HepG2 (cell line): Measurements from ENCODE around the gene SPATA46.

Experiments
- CTCF ChIP-seq: sonication (generic); formaldehyde crosslinking; IDR thresholded peaks from 2 replicates; pipeline ENCODE4 v1.5.0; 2020; ENCODE audit warnings: mild to moderate bottlenecking, missing genetic modification reagents, moderate library complexity
- EZH2 ChIP-seq: conservative IDR thresholded peaks from 2 replicates; pipeline ENCODE4 v1.6.1; 2012; ENCODE audit warnings: mild to moderate bottlenecking, low read depth, low read length, moderate library complexity
- FOXP4 ChIP-seq: sonication (generic); formaldehyde crosslinking; IDR thresholded peaks from 2 replicates; pipeline ENCODE4 v1.4.0; 2020; ENCODE audit warnings: missing genetic modification reagents
- GLMP ChIP-seq: sonication (generic); formaldehyde crosslinking; IDR thresholded peaks from 2 replicates; pipeline ENCODE4 v1.9.0; 2021; ENCODE audit warnings: missing genetic modification reagents, mild to moderate bottlenecking, borderline replicate concordance
- KLF6 ChIP-seq: IDR thresholded peaks from 2 replicates; pipeline ENCODE4 v1.8.0; 2016; ENCODE audit warnings: missing biosample characterization, missing genetic modification reagents
- NFE2L1 ChIP-seq: sonication (generic); formaldehyde crosslinking; IDR thresholded peaks from 2 replicates; pipeline ENCODE4 v1.4.0; 2020; ENCODE audit warnings: missing genetic modification reagents, mild to moderate bottlenecking, borderline replicate concordance
- POLR2AphosphoS5 ChIP-seq: IDR thresholded peaks from 2 replicates; pipeline ENCODE4 v1.6.1; 2012; ENCODE audit warnings: low read depth, low read length
- SETDB1 ChIP-seq: sonication (generic); formaldehyde crosslinking; IDR thresholded peaks from 2 replicates; pipeline ENCODE4 v1.5.1; 2020; ENCODE audit warnings: missing genetic modification reagents, mild to moderate bottlenecking, borderline replicate concordance
- SP1 ChIP-seq, 2 experiments: fragments of 450-650 bp in 1 of 2; sonication (generic) in 1 of 2; formaldehyde crosslinking in 1 of 2; IDR thresholded peaks; 2 replicates each; pipeline versions ENCODE4 v1.4.0 to v1.6.1; 2016 to 2020; ENCODE audit warnings: missing genetic modification reagents in 1 of 2
- YY1 ChIP-seq: IDR thresholded peaks from 2 replicates; pipeline ENCODE4 v1.6.1; 2011; ENCODE audit warnings: low read length, low read depth, moderate library complexity, mild to moderate bottlenecking; ENCODE audit not compliant: insufficient read depth, insufficient replicate concordance
- TF ChIP-seq, protein P1 (sequence below): sonication (generic); formaldehyde crosslinking; IDR thresholded peaks from 2 replicates; pipeline ENCODE4 v1.4.0; 2020; ENCODE audit warnings: missing genetic modification reagents
- TF ChIP-seq, protein P2 (sequence below): sonication (generic); formaldehyde crosslinking; conservative IDR thresholded peaks from 2 replicates; pipeline ENCODE4 v1.4.0; 2020; ENCODE audit warnings: missing genetic modification reagents

DNA sequence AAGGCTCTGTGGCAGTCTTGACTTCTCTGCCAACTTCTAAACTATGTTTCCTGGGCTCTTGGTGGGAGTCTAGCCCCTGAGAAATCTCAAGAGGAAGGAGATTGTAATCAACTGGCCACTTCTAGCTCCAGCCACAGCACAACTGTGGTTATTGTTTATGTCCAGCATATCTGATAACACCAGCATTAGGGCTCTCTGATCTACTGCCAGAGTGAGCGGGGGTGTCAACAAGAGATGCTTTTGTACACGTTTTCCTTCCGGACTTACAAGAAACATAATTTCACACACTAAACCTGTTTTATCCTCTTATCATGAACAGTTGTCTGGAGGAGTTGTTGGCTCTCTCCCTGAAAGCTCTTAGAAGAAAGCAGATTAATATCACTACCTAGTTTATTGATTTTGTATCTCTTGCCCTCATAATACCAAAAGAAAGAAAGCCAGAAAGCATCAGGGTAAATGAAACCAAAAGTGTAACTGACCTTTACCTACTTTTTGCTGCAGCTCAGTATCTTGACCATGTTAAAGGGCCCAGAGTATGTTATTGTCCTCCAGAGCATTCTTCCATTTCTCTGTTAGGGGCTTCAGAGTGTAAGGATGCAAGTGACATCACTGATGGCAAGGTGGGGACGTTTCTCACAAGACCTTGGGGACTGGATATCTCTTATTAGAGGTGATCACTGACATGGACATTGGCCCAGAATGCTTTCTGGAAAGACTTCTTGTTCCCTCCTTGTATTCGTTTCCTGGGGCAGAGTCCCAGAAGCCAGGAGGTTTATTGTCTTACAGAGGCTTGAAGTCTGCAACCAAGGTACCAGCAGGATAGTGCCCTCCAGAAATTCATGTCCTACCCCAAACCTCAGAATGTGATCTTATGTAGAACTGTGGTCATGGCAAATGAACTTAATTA is 44.9 kb upstream of the SPATA46 start:
- TF ChIP-seq EZH2 (no peak), SETDB1 (no peak), GLMP (CRISPR knock-in tag) (no peak), KLF6 (no peak), CTCF (CRISPR knock-in tag) (no peak), POLR2AphosphoS5 (no peak), FOXP4 (CRISPR knock-in tag) (no peak), YY1 (no peak), NFE2L1 (CRISPR knock-in tag) (no peak), SP1 (IDR thresholded peaks at IDR 0.05) (no peak), SP1 (CRISPR knock-in tag; IDR thresholded peaks at IDR 0.05) (no peak)
- TF ChIP-seq, protein P1, sequence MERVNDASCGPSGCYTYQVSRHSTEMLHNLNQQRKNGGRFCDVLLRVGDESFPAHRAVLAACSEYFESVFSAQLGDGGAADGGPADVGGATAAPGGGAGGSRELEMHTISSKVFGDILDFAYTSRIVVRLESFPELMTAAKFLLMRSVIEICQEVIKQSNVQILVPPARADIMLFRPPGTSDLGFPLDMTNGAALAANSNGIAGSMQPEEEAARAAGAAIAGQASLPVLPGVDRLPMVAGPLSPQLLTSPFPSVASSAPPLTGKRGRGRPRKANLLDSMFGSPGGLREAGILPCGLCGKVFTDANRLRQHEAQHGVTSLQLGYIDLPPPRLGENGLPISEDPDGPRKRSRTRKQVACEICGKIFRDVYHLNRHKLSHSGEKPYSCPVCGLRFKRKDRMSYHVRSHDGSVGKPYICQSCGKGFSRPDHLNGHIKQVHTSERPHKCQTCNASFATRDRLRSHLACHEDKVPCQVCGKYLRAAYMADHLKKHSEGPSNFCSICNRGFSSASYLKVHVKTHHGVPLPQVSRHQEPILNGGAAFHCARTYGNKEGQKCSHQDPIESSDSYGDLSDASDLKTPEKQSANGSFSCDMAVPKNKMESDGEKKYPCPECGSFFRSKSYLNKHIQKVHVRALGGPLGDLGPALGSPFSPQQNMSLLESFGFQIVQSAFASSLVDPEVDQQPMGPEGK (CRISPR knock-in tag), result no peak
- TF ChIP-seq, protein P2, sequence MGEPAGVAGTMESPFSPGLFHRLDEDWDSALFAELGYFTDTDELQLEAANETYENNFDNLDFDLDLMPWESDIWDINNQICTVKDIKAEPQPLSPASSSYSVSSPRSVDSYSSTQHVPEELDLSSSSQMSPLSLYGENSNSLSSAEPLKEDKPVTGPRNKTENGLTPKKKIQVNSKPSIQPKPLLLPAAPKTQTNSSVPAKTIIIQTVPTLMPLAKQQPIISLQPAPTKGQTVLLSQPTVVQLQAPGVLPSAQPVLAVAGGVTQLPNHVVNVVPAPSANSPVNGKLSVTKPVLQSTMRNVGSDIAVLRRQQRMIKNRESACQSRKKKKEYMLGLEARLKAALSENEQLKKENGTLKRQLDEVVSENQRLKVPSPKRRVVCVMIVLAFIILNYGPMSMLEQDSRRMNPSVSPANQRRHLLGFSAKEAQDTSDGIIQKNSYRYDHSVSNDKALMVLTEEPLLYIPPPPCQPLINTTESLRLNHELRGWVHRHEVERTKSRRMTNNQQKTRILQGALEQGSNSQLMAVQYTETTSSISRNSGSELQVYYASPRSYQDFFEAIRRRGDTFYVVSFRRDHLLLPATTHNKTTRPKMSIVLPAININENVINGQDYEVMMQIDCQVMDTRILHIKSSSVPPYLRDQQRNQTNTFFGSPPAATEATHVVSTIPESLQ (CRISPR knock-in tag), result no peak
